Body of pancreas (tissue), 4 donors: ENCODE data around the gene NT5DC3. TPM values are rescaled to one million over a fixed set of nuclear protein-coding genes. Genes with fewer than 3 reads are reported as not detected.

Experiments
- ATAC-seq: fragments of 150-250 bp; one replicate; pipeline ENCODE4 v1.9.1; 2016
- DNase-seq, 4 donors: peaks; one replicate each; pipeline ENCODE4 v3.0.0-alpha.2; 2019
- H3K27ac ChIP-seq, 4 donors: fragments of 200-600 bp; sonication (generic); 1 replicate in 3 of 4; 2 replicates in 1 of 4; pipeline versions ENCODE4 v1.5.1 to v1.6.1; 2016 to 2019; ENCODE audit warnings: mild to moderate bottlenecking in 1 of 4, mixed read lengths in 1 of 4, moderate library complexity in 1 of 4
- H3K27me3 ChIP-seq, 2 donors: fragments of 200-600 bp; sonication (generic); one replicate each; pipeline ENCODE4 v1.6.0; 2016; ENCODE audit warnings: mild to moderate bottlenecking in 1 of 2
- H3K36me3 ChIP-seq, 2 donors: fragments of 200-600 bp; sonication (generic); replicated peaks in 1 of 2; 2 replicates each; pipeline ENCODE4 v1.5.1; 2016; ENCODE audit warnings: low read depth in 2 of 2; ENCODE audit not compliant: insufficient read depth in 1 of 2
- H3K4me1 ChIP-seq: fragments of 200-600 bp; sonication (generic); one replicate; pipeline ENCODE4 v1.6.0; 2016
- H3K4me3 ChIP-seq, 2 donors: fragments of 200-600 bp; sonication (generic); 1 replicate in 1 of 2; 2 replicates in 1 of 2; pipeline ENCODE4 v1.5.1; 2016 to 2019
- H3K9me3 ChIP-seq, 3 donors: fragments of 200-600 bp; sonication (generic); 1 replicate in 2 of 3; 2 replicates in 1 of 3; pipeline ENCODE4 v1.5.1; 2016
- POLR2A ChIP-seq, 3 donors: fragments of 450-650 bp; IDR thresholded peaks; one replicate each; pipeline ENCODE4 v1.6.1; 2016; ENCODE audit warnings: antibody characterized with exemption in 3 of 3, mild to moderate bottlenecking in 2 of 3
- WGBS, 2 donors: methylation state at CpG; one replicate each; pipeline ENCODE4 v1.1.5; 2017; 5-methylcytosine and 5-hydroxymethylcytosine counted together
- intact Hi-C: fragments of 100-400 bp; cut with DNase I; formaldehyde crosslinking; loops from one replicate; pipeline ENCODE4 v1.15.1; 2023
- total RNA-seq, 2 donors: library from RNA; depleted of rRNA; stranded (reverse); fragments of >200 nt; gene quantifications; one replicate each; pipeline ENCODE4 v1.1.0, GENCODE V29; 2016
- TF ChIP-seq, protein P1 (sequence below), 7 experiments: fragments of 450-650 bp in 4 of 7; fragments of 200-600 bp in 3 of 7; sonication (generic) in 3 of 7; IDR thresholded peaks; one replicate each; pipeline ENCODE4 v1.5.1; 2016 to 2019; ENCODE audit warnings: antibody characterized with exemption in 7 of 7

Gene NT5DC3
- total RNA-seq, 2 donors from 2014 or later, result 5.2 to 14.5 TPM

GRCh38 chr12:103875666-103876065, 34.6 kb upstream of the NT5DC3 start:
- no peak overlapping the region for H3K27ac ChIP-seq
- H3K4me3 ChIP-seq, result no peak overlapping the region
- H3K27me3 ChIP-seq, result no peaks in the 10 kb centered on the region
- no peak for TF ChIP-seq POLR2A (IDR thresholded peaks at IDR 0.05)
- TF ChIP-seq, protein P1, sequence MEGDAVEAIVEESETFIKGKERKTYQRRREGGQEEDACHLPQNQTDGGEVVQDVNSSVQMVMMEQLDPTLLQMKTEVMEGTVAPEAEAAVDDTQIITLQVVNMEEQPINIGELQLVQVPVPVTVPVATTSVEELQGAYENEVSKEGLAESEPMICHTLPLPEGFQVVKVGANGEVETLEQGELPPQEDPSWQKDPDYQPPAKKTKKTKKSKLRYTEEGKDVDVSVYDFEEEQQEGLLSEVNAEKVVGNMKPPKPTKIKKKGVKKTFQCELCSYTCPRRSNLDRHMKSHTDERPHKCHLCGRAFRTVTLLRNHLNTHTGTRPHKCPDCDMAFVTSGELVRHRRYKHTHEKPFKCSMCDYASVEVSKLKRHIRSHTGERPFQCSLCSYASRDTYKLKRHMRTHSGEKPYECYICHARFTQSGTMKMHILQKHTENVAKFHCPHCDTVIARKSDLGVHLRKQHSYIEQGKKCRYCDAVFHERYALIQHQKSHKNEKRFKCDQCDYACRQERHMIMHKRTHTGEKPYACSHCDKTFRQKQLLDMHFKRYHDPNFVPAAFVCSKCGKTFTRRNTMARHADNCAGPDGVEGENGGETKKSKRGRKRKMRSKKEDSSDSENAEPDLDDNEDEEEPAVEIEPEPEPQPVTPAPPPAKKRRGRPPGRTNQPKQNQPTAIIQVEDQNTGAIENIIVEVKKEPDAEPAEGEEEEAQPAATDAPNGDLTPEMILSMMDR (IDR thresholded peaks at IDR 0.05), result no peak
- no peak for DNase-seq
- no peak for ATAC-seq
- intact Hi-C loops, result loop anchor here (10.0 kb wide), 1 partner anchor 229 kb away; no protein-coding TSS in a partner anchor
- no peaks in the 10 kb centered on the region for H3K4me1 ChIP-seq
- H3K9me3 ChIP-seq, result no peaks in the 10 kb centered on the region
- 0% methylated on average over 1 of the region's 1 CpG for WGBS, 2 donors
- no peaks in the 10 kb centered on the region for H3K36me3 ChIP-seq

DNA sequence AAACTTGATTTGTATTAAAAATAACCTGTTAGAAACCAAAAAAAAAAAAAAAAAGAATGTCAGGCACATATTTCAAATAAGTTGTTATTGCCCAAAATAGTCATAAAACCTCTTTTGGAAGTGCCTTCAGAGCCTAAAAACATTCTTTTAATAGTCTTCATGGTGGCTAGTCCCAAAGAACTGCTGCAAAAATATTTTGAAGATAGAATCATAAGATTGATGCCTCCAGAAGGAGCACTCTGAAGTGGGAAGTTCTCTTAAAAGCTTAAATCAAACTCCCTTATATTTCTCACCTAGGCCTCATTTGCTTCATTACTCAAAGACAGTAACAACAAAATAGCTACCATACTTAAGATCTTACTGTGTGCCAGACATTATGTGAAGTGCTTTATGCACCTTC, 27.2 kb upstream of the NT5DC3 start:
- TF ChIP-seq, protein P1 (IDR thresholded peaks at IDR 0.05), result no peak
- TF ChIP-seq POLR2A (IDR thresholded peaks at IDR 0.05), result no peak
- ATAC-seq (no peak), DNase-seq (no peak)

DNA sequence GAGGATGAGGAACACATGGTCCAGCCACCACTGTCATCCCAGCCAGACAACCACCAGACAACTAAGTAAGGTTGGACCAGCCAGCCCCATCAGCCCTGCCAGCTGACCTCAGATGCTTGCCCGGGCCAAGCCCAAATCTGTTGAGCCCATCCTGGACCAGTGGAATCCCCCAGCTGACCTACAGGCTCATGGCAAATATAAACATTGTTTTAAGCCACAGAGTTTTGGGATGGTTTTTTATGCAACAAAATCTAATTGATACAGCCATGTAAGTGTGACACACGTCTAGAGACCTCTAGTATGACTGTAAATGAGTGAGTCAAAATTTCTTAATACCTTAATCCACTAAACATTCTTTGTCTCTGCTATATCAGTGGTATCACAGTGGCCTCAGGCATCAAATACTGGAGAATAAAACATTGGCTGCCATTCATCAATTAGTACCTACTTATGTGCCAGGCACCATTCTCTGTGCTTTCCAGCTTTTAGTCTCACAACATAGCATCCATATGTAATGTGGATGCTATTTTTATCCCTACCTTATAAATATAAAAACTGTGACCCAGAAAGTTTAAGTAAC, 24.2 kb upstream of the NT5DC3 start:
- H3K9me3 ChIP-seq, result no peaks in the 10 kb centered on the region
- no peak for TF ChIP-seq POLR2A (IDR thresholded peaks at IDR 0.05)
- TF ChIP-seq, protein P1 (IDR thresholded peaks at IDR 0.05), result no peak
- no peak overlapping the region for H3K4me3 ChIP-seq
- intact Hi-C loops, result loop anchor here (10.0 kb wide), 1 partner anchor 80 kb away; no protein-coding TSS in a partner anchor
- 92 to 95% methylated on average over 2 of the region's 2 CpGs for WGBS, 2 donors
- no peak for DNase-seq
- H3K36me3 ChIP-seq, result no peaks in the 10 kb centered on the region
- no peak for ATAC-seq
- H3K27ac ChIP-seq, result no peak overlapping the region
- H3K4me1 ChIP-seq, result peaks cover 3% of the 10 kb centered on the region
- no peaks in the 10 kb centered on the region for H3K27me3 ChIP-seq

More for the DNA sequence above, 27.2 kb upstream of the NT5DC3 start:
- H3K9me3 ChIP-seq, result no peaks in the 10 kb centered on the region
- intact Hi-C loops, result loop anchor here (10.0 kb wide), 1 partner anchor 83 kb away; no protein-coding TSS in a partner anchor
- no peak overlapping the region for H3K27ac ChIP-seq
- H3K27me3 ChIP-seq, result no peaks in the 10 kb centered on the region
- no peak overlapping the region for H3K4me3 ChIP-seq
- peaks cover 7% of the 10 kb centered on the region for H3K4me1 ChIP-seq
- no peaks in the 10 kb centered on the region for H3K36me3 ChIP-seq

GRCh38 chr12:103864710-103865109, 23.7 kb upstream of the NT5DC3 start:
- intact Hi-C loops, result loop anchor here (10.0 kb wide), 1 partner anchor 80 kb away; no protein-coding TSS in a partner anchor
- DNase-seq, result no peak
- no peaks in the 10 kb centered on the region for H3K4me1 ChIP-seq
- no peak for TF ChIP-seq POLR2A (IDR thresholded peaks at IDR 0.05)
- TF ChIP-seq, protein P1 (IDR thresholded peaks at IDR 0.05), result no peak
- no peaks in the 10 kb centered on the region for H3K9me3 ChIP-seq
- no peaks in the 10 kb centered on the region for H3K36me3 ChIP-seq
- no peak overlapping the region for H3K4me3 ChIP-seq
- no peaks in the 10 kb centered on the region for H3K27me3 ChIP-seq
- no peak for ATAC-seq
- H3K27ac ChIP-seq, result no peak overlapping the region
- whole genome bisulfite sequencing, 2 donors, result 81 to 90% methylated on average over 6 of the region's 6 CpGs
